ENCODE results near the gene IGSF21. TPM values are rescaled to one million over a fixed set of nuclear protein-coding genes. Genes with fewer than 3 reads are reported as not detected.

Gene IGSF21
- total and polyA plus RNA-seq, 10 of the 15 experiments (the other 5 are each of a cell fraction or from before 2014, with no cell fraction given) = 0.03 to 0.49 TPM; not detected in 8

- POLR2A ChIA-PET = no interaction called here
- Histone ChIP-seq H3K9me3 (replicated peaks; ENCODE audit: control insufficient read depth, insufficient read depth, low read length) (no peaks in the 10 kb centered on the region), H3K27me3 (replicated peaks in 1 of 2; ENCODE audit: control insufficient read depth in 2 of 2, insufficient read depth in 2 of 2, low read length in 1 of 2) (no peaks in the 10 kb centered on the region; a peak in 1 of 4 replicates), H3K9ac (ENCODE audit: control insufficient read depth, insufficient read depth, low read length) (no peak overlapping the region), H3K36me3 (ENCODE audit: control insufficient read depth in 2 of 2, insufficient read depth in 2 of 2, low read length in 1 of 2) (no peaks in the 10 kb centered on the region), H3K4me3 (no peak overlapping the region), H3K27ac (ENCODE audit: control insufficient read depth, insufficient read depth) (no peak overlapping the region), H3K4me2 (ENCODE audit: control insufficient read depth, insufficient read depth) (no peak overlapping the region), H2AFZ (ENCODE audit: control insufficient read depth, low read depth, low read length) (no peak overlapping the region), H3K4me1 (ENCODE audit: control insufficient read depth, insufficient read depth, low read length) (no peaks in the 10 kb centered on the region), H3K79me2 (ENCODE audit: control insufficient read depth, insufficient read depth, low read length) (no peaks in the 10 kb centered on the region), H4K20me1 (ENCODE audit: control insufficient read depth, insufficient read depth) (no peaks in the 10 kb centered on the region)
- RAD21 ChIA-PET (ENCODE audit: unreplicated experiment) = no interaction called here
- TF ChIP-seq, protein P1, sequence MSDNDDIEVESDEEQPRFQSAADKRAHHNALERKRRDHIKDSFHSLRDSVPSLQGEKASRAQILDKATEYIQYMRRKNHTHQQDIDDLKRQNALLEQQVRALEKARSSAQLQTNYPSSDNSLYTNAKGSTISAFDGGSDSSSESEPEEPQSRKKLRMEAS (IDR thresholded peaks at IDR 0.05; ENCODE audit: low read depth, low read length) = no peak
- TF ChIP-seq NRF1 (conservative IDR thresholded peaks at IDR 0.05; ENCODE audit: low read depth, low read length) = no peak
- no peak for TF ChIP-seq POLR2AphosphoS5 (IDR thresholded peaks at IDR 0.05; ENCODE audit: low read length)
- no peak for TF ChIP-seq NFIC (IDR thresholded peaks at IDR 0.05; ENCODE audit: low read depth, low read length)
- no TSS peak for BruUV-seq (replicated peaks)
- ATAC-seq = no peak
- intact Hi-C loops (cut with micrococcal nuclease; ENCODE audit: unreplicated experiment) (no loop called here), in situ Hi-C loops (cut with MboI) (no loop called here)
- no peak for DNase-seq (ENCODE audit: low read depth, low spot score)
- FAIRE-seq = no peak
- 25% methylated on average over 4 of the region's 4 CpGs for WGBS (ENCODE audit: insufficient coverage, insufficient replicate concordance, low lambda C conversion rate, missing lambda C conversion rate)
- SMC1A ChIA-PET (ENCODE audit: uncharacterized antibody, unreplicated experiment) = no interaction called here
- CTCF ChIA-PET = no interaction called here
Measured at GRCh38 chr1:18069903-18070302, 37.7 kb upstream of the IGSF21 start.

DNA sequence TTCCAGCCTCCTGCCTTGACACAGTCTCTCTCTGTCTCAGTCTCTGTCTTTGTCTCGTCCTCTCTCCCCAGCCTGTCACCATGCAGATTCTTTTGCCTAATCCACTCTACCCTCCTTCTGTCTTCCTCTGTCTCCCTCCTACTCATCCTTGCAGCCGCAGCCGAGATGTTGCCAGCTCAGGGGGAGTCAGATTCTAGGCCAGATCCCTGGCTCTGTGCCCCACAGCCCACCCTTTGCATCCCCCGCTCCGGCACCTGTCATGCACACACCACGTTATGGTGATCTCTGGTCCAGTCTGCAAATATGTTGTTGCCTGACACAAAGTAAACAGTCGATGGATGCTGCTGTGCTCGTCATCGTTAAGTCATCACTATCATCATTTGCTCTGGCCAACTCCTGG is 35.5 kb upstream of the IGSF21 start:
- H3K9me3 ChIP-seq (replicated peaks; ENCODE audit: control insufficient read depth, insufficient read depth, low read length) = no peaks in the 10 kb centered on the region

More for the DNA sequence above, 35.5 kb upstream of the IGSF21 start:
- Histone ChIP-seq H3K4me1 (ENCODE audit: control insufficient read depth, insufficient read depth, low read length) (no peaks in the 10 kb centered on the region), H3K36me3 (ENCODE audit: control insufficient read depth in 2 of 2, insufficient read depth in 2 of 2, low read length in 1 of 2) (no peaks in the 10 kb centered on the region), H3K4me3 (no peak overlapping the region), H2AFZ (ENCODE audit: control insufficient read depth, low read depth, low read length) (no peak overlapping the region), H3K9ac (ENCODE audit: control insufficient read depth, insufficient read depth, low read length) (no peak overlapping the region), H3K27ac (ENCODE audit: control insufficient read depth, insufficient read depth) (no peak overlapping the region), H3K4me2 (ENCODE audit: control insufficient read depth, insufficient read depth) (no peak overlapping the region), H3K79me2 (ENCODE audit: control insufficient read depth, insufficient read depth, low read length) (no peaks in the 10 kb centered on the region), H4K20me1 (ENCODE audit: control insufficient read depth, insufficient read depth) (no peaks in the 10 kb centered on the region), H3K27me3 (replicated peaks in 1 of 2; ENCODE audit: control insufficient read depth in 2 of 2, insufficient read depth in 2 of 2, low read length in 1 of 2) (no peaks in the 10 kb centered on the region; a peak in 1 of 4 replicates)
- no peak for DNase-seq (ENCODE audit: low read depth, low spot score)
- intact Hi-C loops (cut with micrococcal nuclease; ENCODE audit: unreplicated experiment) (no loop called here), in situ Hi-C loops (cut with MboI) (no loop called here)
- ChIA-PET POLR2A (no interaction called here), RAD21 (ENCODE audit: unreplicated experiment) (no interaction called here), CTCF (interaction anchor here (0.7 kb wide), 1 partner anchor 67 kb away, joined by 3 read pairs; no protein-coding TSS in a partner anchor), SMC1A (ENCODE audit: uncharacterized antibody, unreplicated experiment) (no interaction called here)
- no peak for FAIRE-seq
- BruUV-seq (replicated peaks) = no TSS peak
- ATAC-seq = no peak
- TF ChIP-seq WRNIP1 (IDR thresholded peaks at IDR 0.05; ENCODE audit: borderline replicate concordance, low read depth, low read length) = no peak
- TF ChIP-seq ETV6 (conservative IDR thresholded peaks at IDR 0.05 in 1 of 2, IDR thresholded peaks at IDR 0.05 in 1 of 2; ENCODE audit: borderline replicate concordance in 1 of 2, low read depth in 1 of 2) = no peak
- no peak for TF ChIP-seq RFX5 (IDR thresholded peaks at IDR 0.05; ENCODE audit: low read depth, low read length)
- TF ChIP-seq, protein P2, sequence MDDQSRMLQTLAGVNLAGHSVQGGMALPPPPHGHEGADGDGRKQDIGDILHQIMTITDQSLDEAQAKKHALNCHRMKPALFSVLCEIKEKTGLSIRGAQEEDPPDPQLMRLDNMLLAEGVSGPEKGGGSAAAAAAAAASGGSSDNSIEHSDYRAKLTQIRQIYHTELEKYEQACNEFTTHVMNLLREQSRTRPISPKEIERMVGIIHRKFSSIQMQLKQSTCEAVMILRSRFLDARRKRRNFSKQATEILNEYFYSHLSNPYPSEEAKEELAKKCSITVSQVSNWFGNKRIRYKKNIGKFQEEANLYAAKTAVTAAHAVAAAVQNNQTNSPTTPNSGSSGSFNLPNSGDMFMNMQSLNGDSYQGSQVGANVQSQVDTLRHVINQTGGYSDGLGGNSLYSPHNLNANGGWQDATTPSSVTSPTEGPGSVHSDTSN (IDR thresholded peaks at IDR 0.05; ENCODE audit: insufficient replicate concordance, low read depth, low read length) = no peak
- no peak for TF ChIP-seq POU2F2 (IDR thresholded peaks at IDR 0.05; ENCODE audit: borderline replicate concordance, low read depth, low read length)
- no peak for TF ChIP-seq EP300 (IDR thresholded peaks at IDR 0.05; ENCODE audit: borderline replicate concordance in 1 of 2, control insufficient read depth in 1 of 2, low read depth in 2 of 2, low read length in 2 of 2)
- WGBS (ENCODE audit: insufficient coverage, insufficient replicate concordance, low lambda C conversion rate, missing lambda C conversion rate) = 26% methylated on average over 9 of the region's 9 CpGs

Data from GM12878 (cell line).